Breast epithelium (tissue), 4 donors: ENCODE data around the gene JUND. TPM values are rescaled to one million over a fixed set of nuclear protein-coding genes. Genes with fewer than 3 reads are reported as not detected.
A peak's percentile ranks its signal among the peaks of the same experiment; 100 is the strongest.

Source experiments
- DNase-seq, 2 donors: peaks; one replicate each; pipeline ENCODE4 v3.0.0-alpha.2; 2019; ENCODE audit warnings: low spot score in 2 of 2
- H3K27ac ChIP-seq, 2 donors: fragments of 200-600 bp; sonication (generic) in 1 of 2; one replicate each; pipeline ENCODE4 v1.5.1; 2016 to 2019; ENCODE audit warnings: mild to moderate bottlenecking in 1 of 2
- H3K27me3 ChIP-seq, 2 donors: fragments of 200-600 bp; sonication (generic) in 1 of 2; one replicate each; pipeline versions ENCODE4 v1.5.1 to v1.6.0; 2017 to 2019; ENCODE audit warnings: control low read depth in 1 of 2, mild to moderate bottlenecking in 1 of 2
- H3K36me3 ChIP-seq: fragments of 200-600 bp; one replicate; pipeline ENCODE4 v1.5.1; 2019
- H3K4me1 ChIP-seq, 2 donors: fragments of 200-600 bp; sonication (generic); one replicate each; pipeline ENCODE4 v1.5.1; 2016 to 2019; ENCODE audit warnings: control low read depth in 1 of 2
- H3K4me3 ChIP-seq, 3 donors: fragments of 200-600 bp; sonication (generic); 1 replicate in 2 of 3; 2 replicates in 1 of 3; pipeline ENCODE4 v1.5.1; 2016 to 2019; ENCODE audit warnings: mild to moderate bottlenecking in 3 of 3, moderate library complexity in 2 of 3
- H3K9me3 ChIP-seq, 2 donors: fragments of 200-600 bp; sonication (generic) in 1 of 2; one replicate each; pipeline ENCODE4 v1.5.1; 2016 to 2019; ENCODE audit warnings: control low read depth in 1 of 2
- CTCF ChIP-seq, 3 donors: fragments of 450-650 bp; IDR thresholded peaks; one replicate each; pipeline ENCODE4 v1.5.1; 2016 to 2017; ENCODE audit warnings: antibody characterized with exemption in 3 of 3, mild to moderate bottlenecking in 3 of 3, moderate library complexity in 3 of 3
- POLR2A ChIP-seq: fragments of 450-650 bp; IDR thresholded peaks from one replicate; pipeline ENCODE4 v1.6.1; 2016; ENCODE audit warnings: antibody characterized with exemption, mild to moderate bottlenecking, moderate library complexity
- POLR2AphosphoS5 ChIP-seq, 3 donors: sonication (generic); formaldehyde crosslinking; IDR thresholded peaks; one replicate each; pipeline ENCODE4 v1.6.1; 2017; ENCODE audit warnings: antibody characterized with exemption in 3 of 3
- intact Hi-C: fragments of 100-400 bp; cut with DNase I; formaldehyde crosslinking; loops from one replicate; pipeline ENCODE4 v1.15.1; 2023; ENCODE audit warnings: low total_unique reads
- total RNA-seq, 3 donors: library from RNA; depleted of rRNA; stranded (reverse); fragments of >200 nt; gene quantifications; one replicate each; pipeline ENCODE4 v1.1.0, GENCODE V29; 2016

The JUND gene
- total RNA-seq, 3 donors from 2014 or later, result 325 to 833 (median 602) TPM

GRCh38 chr19:18254546-18255503, 26.6 kb downstream of the JUND start:
- Histone ChIP-seq H3K27ac (no peak overlapping the region), H3K36me3 (peaks cover 7% of the 10 kb centered on the region), H3K27me3 (no peaks in the 10 kb centered on the region), H3K4me1 (no peaks in the 10 kb centered on the region), H3K4me3 (no peak overlapping the region), H3K9me3 (no peaks in the 10 kb centered on the region)
- DNase-seq, result no peak
- intact Hi-C loops, result loop anchor here (5.0 kb wide), 1 partner anchor 1623 kb away; no protein-coding TSS in a partner anchor
- TF ChIP-seq POLR2A, result no peak
- no peak for TF ChIP-seq POLR2AphosphoS5 (IDR thresholded peaks at IDR 0.05)

- intact Hi-C loops, result no loop called here
- no peak overlapping the region for H3K27ac ChIP-seq
These were observed 27.7 kb downstream of the JUND start for GRCh38 chr19:18253716-18254115.

GRCh38 chr19:18253130-18253529, 28.3 kb downstream of the JUND start:
- Histone ChIP-seq H3K4me1 (no peaks in the 10 kb centered on the region), H3K9me3 (no peaks in the 10 kb centered on the region), H3K27ac (no peak overlapping the region), H3K36me3 (peaks cover 7% of the 10 kb centered on the region), H3K4me3 (no peak overlapping the region), H3K27me3 (no peaks in the 10 kb centered on the region)
- DNase-seq, result no peak
- intact Hi-C loops, result no loop called here
- no peak for TF ChIP-seq POLR2A
- no peak for TF ChIP-seq CTCF (IDR thresholded peaks at IDR 0.05)
- TF ChIP-seq POLR2AphosphoS5 (IDR thresholded peaks at IDR 0.05), result no peak

More at GRCh38 chr19:18253716-18254115, 27.7 kb downstream of the JUND start:
- no peaks in the 10 kb centered on the region for H3K4me1 ChIP-seq
- DNase-seq, result no peak
- TF ChIP-seq CTCF (IDR thresholded peaks at IDR 0.05), result no peak
- no peak for TF ChIP-seq POLR2AphosphoS5 (IDR thresholded peaks at IDR 0.05)
- no peak for TF ChIP-seq POLR2A
- H3K9me3 ChIP-seq, result no peaks in the 10 kb centered on the region
- H3K36me3 ChIP-seq, result peaks cover 7% of the 10 kb centered on the region
- H3K27me3 ChIP-seq, result no peaks in the 10 kb centered on the region
- no peak overlapping the region for H3K4me3 ChIP-seq

GRCh38 chr19:18252370-18252717, 29.1 kb downstream of the JUND start:
- no peak overlapping the region for H3K27ac ChIP-seq
- H3K27me3 ChIP-seq, result no peaks in the 10 kb centered on the region
- TF ChIP-seq POLR2AphosphoS5 (IDR thresholded peaks at IDR 0.05) (no peak), CTCF (IDR thresholded peaks at IDR 0.05) (no peak), POLR2A (no peak)
- H3K9me3 ChIP-seq, result no peaks in the 10 kb centered on the region
- no peak overlapping the region for H3K4me3 ChIP-seq
- no peak for DNase-seq
- intact Hi-C loops, result no loop called here
- H3K36me3 ChIP-seq, result peaks cover 4% of the 10 kb centered on the region
- H3K4me1 ChIP-seq, result no peaks in the 10 kb centered on the region

- peak; percentile 97 for TF ChIP-seq CTCF (IDR thresholded peaks at IDR 0.05)
- no peak for TF ChIP-seq POLR2AphosphoS5 (IDR thresholded peaks at IDR 0.05)
- TF ChIP-seq POLR2A, result no peak
- H3K27me3 ChIP-seq, result no peaks in the 10 kb centered on the region
- H3K4me3 ChIP-seq, result no peak overlapping the region
- no peaks in the 10 kb centered on the region for H3K9me3 ChIP-seq
- H3K4me1 ChIP-seq, result no peaks in the 10 kb centered on the region
- peak; percentile 61 to 79 for DNase-seq
- H3K27ac ChIP-seq, result no peak overlapping the region
- no peaks in the 10 kb centered on the region for H3K36me3 ChIP-seq
- intact Hi-C loops, result no loop called here
These were observed 29.6 kb downstream of the JUND start for GRCh38 chr19:18251587-18252369.
